Peyer's patch (tissue), 4 donors: ENCODE measurements around the gene WWOX.

Experiments used
- CTCF ChIP-seq, 6 experiments: fragments of 450-650 bp in 4 of 6; fragments of 200-600 bp in 2 of 6; sonication (generic) in 1 of 6; IDR thresholded peaks; one replicate each; pipeline ENCODE4 v1.5.1; 2017 to 2019; ENCODE audit warnings: antibody characterized with exemption in 6 of 6, mild to moderate bottlenecking in 3 of 6, moderate library complexity in 1 of 6
- POLR2A ChIP-seq, 2 donors: fragments of 450-650 bp; IDR thresholded peaks; one replicate each; pipeline ENCODE4 v1.5.1; 2017; ENCODE audit warnings: antibody characterized with exemption in 2 of 2, mild to moderate bottlenecking in 2 of 2, moderate library complexity in 2 of 2

- TF ChIP-seq POLR2A (IDR thresholded peaks at IDR 0.05) (no peak), CTCF (IDR thresholded peaks at IDR 0.05) (no peak)
These were observed 621.0 kb downstream of the WWOX start for GRCh38 chr16:78720416-78720815.
